ENCODE results near the gene LRRC46. TPM values are rescaled to one million over a fixed set of nuclear protein-coding genes. Genes with fewer than 3 reads are reported as not detected.

LRRC46 gene
- total and polyA plus RNA-seq, 2 of the 13 experiments (the other 11 are each of a cell fraction or from before 2014, with no cell fraction given), result 0.09 TPM

DNA sequence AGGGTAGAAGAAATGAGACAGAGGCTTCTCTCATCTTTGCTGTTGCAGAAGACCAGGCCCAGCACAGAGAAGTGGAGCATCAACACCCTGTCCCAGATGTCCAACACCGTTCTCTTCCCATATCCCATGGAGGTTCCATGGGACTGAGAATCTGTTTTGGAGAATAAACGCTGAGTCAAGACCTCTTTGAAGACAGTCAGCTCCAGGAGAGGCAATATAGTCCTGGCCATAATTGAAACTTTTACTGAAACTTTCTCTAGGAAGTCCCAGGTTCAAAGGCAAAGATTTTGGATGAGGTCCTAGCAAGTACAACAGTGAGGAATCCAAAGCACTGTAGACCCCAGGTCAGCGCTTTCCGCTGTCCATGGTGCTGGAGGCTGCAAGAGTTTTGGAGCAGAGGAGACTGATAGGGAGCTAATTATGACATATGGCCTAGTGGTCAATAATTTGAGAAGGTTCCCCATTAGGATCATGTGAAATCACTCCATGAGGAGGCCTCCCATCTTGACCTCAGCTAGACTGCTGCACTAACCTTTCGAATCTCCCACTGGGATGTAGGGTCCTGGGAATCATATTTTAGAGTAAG, 45.8 kb upstream of the LRRC46 start (continued):
- no peak for TF ChIP-seq NONO (IDR thresholded peaks at IDR 0.05)
- no peak for TF ChIP-seq NONO (CRISPR knock-in tag; conservative IDR thresholded peaks at IDR 0.05)
- TF ChIP-seq SIX1 (CRISPR knock-in tag; IDR thresholded peaks at IDR 0.05; ENCODE audit: borderline replicate concordance), result no peak
- TF ChIP-seq NFYC (CRISPR knock-in tag; IDR thresholded peaks at IDR 0.05), result no peak
- TF ChIP-seq SMYD3 (CRISPR knock-in tag; IDR thresholded peaks at IDR 0.05), result no peak
- TF ChIP-seq POLR2AphosphoS5 (IDR thresholded peaks at IDR 0.05; ENCODE audit: low read depth, low read length), result no peak
- TF ChIP-seq NCOA5 (CRISPR knock-in tag; IDR thresholded peaks at IDR 0.05), result no peak
- TF ChIP-seq, protein P1, sequence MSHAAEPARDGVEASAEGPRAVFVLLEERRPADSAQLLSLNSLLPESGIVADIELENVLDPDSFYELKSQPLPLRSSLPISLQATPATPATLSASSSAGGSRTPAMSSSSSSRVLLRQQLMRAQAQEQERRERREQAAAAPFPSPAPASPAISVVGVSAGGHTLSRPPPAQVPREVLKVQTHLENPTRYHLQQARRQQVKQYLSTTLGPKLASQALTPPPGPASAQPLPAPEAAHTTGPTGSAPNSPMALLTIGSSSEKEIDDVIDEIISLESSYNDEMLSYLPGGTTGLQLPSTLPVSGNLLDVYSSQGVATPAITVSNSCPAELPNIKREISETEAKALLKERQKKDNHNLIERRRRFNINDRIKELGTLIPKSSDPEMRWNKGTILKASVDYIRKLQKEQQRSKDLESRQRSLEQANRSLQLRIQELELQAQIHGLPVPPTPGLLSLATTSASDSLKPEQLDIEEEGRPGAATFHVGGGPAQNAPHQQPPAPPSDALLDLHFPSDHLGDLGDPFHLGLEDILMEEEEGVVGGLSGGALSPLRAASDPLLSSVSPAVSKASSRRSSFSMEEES (CRISPR knock-in tag; IDR thresholded peaks at IDR 0.05), result peak; percentile 67; the same call in 1 of the 2 replicates
- TF ChIP-seq ZNF589 (CRISPR knock-in tag; conservative IDR thresholded peaks at IDR 0.05), result no peak
- TF ChIP-seq, protein P2, sequence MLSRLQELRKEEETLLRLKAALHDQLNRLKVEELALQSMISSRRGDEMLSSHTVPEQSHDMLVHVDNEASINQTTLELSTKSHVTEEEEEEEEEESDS (CRISPR knock-in tag; IDR thresholded peaks at IDR 0.05; ENCODE audit: borderline replicate concordance), result no peak
- TF ChIP-seq ZNF747 (CRISPR knock-in tag; IDR thresholded peaks at IDR 0.05; ENCODE audit: borderline replicate concordance), result 0 out of 2 replicates have a peak, but pooled peaks have one; percentile 29
- TF ChIP-seq, protein P3, sequence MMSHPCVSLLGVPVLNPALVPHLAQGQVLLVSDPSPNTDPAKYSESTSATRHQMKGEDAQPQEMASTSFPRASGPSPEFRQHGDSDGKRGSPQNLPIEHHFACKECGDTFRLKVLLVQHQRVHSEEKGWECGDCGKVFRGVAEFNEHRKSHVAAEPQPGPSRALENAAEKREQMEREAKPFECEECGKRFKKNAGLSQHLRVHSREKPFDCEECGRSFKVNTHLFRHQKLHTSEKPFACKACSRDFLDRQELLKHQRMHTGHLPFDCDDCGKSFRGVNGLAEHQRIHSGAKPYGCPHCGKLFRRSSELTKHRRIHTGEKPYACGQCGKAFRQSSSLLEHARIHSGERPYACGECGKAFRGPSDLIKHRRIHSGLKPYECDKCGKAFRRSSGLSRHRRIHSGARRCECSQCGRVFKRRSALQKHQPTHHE (CRISPR knock-in tag; IDR thresholded peaks at IDR 0.05; ENCODE audit: borderline replicate concordance), result no peak
- TF ChIP-seq ATF1 (CRISPR knock-in tag; IDR thresholded peaks at IDR 0.05), result no peak
- TF ChIP-seq ZNF337 (CRISPR knock-in tag; IDR thresholded peaks at IDR 0.05; ENCODE audit: borderline replicate concordance, low read depth), result no peak
- TF ChIP-seq, protein P4, sequence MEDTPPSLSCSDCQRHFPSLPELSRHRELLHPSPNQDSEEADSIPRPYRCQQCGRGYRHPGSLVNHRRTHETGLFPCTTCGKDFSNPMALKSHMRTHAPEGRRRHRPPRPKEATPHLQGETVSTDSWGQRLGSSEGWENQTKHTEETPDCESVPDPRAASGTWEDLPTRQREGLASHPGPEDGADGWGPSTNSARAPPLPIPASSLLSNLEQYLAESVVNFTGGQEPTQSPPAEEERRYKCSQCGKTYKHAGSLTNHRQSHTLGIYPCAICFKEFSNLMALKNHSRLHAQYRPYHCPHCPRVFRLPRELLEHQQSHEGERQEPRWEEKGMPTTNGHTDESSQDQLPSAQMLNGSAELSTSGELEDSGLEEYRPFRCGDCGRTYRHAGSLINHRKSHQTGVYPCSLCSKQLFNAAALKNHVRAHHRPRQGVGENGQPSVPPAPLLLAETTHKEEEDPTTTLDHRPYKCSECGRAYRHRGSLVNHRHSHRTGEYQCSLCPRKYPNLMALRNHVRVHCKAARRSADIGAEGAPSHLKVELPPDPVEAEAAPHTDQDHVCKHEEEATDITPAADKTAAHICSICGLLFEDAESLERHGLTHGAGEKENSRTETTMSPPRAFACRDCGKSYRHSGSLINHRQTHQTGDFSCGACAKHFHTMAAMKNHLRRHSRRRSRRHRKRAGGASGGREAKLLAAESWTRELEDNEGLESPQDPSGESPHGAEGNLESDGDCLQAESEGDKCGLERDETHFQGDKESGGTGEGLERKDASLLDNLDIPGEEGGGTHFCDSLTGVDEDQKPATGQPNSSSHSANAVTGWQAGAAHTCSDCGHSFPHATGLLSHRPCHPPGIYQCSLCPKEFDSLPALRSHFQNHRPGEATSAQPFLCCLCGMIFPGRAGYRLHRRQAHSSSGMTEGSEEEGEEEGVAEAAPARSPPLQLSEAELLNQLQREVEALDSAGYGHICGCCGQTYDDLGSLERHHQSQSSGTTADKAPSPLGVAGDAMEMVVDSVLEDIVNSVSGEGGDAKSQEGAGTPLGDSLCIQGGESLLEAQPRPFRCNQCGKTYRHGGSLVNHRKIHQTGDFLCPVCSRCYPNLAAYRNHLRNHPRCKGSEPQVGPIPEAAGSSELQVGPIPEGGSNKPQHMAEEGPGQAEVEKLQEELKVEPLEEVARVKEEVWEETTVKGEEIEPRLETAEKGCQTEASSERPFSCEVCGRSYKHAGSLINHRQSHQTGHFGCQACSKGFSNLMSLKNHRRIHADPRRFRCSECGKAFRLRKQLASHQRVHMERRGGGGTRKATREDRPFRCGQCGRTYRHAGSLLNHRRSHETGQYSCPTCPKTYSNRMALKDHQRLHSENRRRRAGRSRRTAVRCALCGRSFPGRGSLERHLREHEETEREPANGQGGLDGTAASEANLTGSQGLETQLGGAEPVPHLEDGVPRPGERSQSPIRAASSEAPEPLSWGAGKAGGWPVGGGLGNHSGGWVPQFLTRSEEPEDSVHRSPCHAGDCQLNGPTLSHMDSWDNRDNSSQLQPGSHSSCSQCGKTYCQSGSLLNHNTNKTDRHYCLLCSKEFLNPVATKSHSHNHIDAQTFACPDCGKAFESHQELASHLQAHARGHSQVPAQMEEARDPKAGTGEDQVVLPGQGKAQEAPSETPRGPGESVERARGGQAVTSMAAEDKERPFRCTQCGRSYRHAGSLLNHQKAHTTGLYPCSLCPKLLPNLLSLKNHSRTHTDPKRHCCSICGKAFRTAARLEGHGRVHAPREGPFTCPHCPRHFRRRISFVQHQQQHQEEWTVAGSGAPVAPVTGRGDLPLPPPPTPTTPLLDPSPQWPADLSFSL (CRISPR knock-in tag; IDR thresholded peaks at IDR 0.05), result no peak
- TF ChIP-seq BRD4 (CRISPR knock-in tag; IDR thresholded peaks at IDR 0.05), result no peak
- no peak for TF ChIP-seq GTF2F1 (IDR thresholded peaks at IDR 0.05; ENCODE audit: low read length)
- no peak for TF ChIP-seq RXRA (CRISPR knock-in tag; IDR thresholded peaks at IDR 0.05)
- TF ChIP-seq, protein P5, sequence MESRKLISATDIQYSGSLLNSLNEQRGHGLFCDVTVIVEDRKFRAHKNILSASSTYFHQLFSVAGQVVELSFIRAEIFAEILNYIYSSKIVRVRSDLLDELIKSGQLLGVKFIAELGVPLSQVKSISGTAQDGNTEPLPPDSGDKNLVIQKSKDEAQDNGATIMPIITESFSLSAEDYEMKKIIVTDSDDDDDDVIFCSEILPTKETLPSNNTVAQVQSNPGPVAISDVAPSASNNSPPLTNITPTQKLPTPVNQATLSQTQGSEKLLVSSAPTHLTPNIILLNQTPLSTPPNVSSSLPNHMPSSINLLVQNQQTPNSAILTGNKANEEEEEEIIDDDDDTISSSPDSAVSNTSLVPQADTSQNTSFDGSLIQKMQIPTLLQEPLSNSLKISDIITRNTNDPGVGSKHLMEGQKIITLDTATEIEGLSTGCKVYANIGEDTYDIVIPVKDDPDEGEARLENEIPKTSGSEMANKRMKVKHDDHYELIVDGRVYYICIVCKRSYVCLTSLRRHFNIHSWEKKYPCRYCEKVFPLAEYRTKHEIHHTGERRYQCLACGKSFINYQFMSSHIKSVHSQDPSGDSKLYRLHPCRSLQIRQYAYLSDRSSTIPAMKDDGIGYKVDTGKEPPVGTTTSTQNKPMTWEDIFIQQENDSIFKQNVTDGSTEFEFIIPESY (CRISPR knock-in tag; IDR thresholded peaks at IDR 0.05), result no peak

Measured in HepG2 (cell line).